C4-2B (cell line): ENCODE measurements around the gene B9D2.

ENCODE experiments used
- CTCF ChIP-seq: fragments of 450-650 bp; conservative IDR thresholded peaks from 2 replicates; pipeline ENCODE4 v1.5.1; 2017; ENCODE audit warnings: mild to moderate bottlenecking
- ZFX ChIP-seq: fragments of 450-650 bp; IDR thresholded peaks from 2 replicates; pipeline ENCODE4 v1.6.1; 2017

DNA sequence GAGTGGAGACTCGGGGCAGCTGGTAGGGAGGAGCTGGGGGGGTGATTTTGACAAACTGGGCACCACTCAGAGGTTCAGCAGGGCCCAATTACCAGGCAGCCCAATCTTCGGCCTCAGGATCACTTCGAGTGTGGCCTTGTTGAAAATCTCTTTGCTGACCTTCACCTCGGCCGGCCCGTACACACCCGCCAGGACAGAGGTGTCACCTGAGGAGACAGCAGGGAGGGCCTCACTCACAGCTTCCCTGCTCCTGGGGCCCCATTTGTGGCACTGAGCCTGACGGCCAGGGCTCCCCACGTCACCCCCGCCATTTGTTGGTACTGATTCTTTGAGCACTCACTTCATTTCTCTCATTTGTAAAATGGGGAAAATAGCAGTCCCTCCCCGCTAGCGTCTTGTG lies 28.8 kb upstream of the B9D2 start:
- TF ChIP-seq CTCF: no peak
- no peak for TF ChIP-seq ZFX
